ENCODE measurements around the gene RPS6KA1.
"Not testable (repeated sequence)": the region's sequence is repeated elsewhere in the genome, so short reads cannot be mapped to it uniquely, and the experiment has no call there.

The RPS6KA1 gene

DNA sequence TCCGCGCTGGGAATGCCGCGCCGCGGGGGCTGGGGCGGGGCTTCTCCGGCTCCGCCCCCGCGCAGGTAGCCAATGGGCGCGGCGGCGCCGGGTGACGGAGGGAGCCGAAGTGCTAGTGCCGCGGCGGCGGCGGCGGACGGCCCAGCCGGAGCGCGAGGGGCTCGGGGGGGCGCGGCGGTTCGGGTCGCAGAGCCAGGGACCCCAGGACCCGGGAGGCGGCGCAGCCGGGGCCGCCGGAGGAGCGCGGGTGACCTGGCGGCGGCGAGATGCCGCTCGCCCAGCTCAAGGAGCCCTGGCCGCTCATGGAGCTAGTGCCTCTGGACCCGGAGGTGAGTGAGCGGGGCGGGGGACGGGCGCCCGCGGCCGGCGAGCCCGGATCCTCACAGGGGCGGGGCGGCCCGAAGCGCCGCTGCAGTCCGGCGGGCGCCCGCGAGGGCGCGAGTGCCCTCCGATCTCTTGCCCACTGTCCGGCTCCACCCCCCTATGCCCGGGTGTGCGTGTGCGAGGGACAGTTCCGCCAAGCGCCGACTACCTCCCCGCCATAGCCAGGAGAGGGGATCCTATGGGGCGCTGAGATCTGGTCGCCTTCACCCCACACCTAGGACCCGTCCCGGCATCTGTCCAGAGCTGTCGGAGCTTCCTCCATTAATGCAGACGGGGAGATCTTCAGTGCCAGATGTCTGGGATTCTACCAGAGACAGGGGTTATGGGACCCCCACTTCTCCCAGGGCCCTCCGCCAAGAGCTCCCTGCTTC lies at the start of gene RPS6KA1:
TSS of gene RPS6KA1 (plus strand) at position 107 of the 755 bp plus-strand sequence. CDS start at position 267, 160 bp downstream.
- no peaks in the 10 kb centered on the region for H3K9me3 ChIP-seq (ENCODE audit: control insufficient read depth in 1 of 2, low read length in 2 of 2)
- H3K27me3 ChIP-seq (ENCODE audit: low read depth, low read length): no peaks in the 10 kb centered on the region
- H3K36me3 ChIP-seq (ENCODE audit: control insufficient read depth in 1 of 2, insufficient read depth in 2 of 2, low read length in 2 of 2): no peaks in the 10 kb centered on the region
- peaks cover 0 to 3% of the 10 kb centered on the region in 2 donors for H3K4me1 ChIP-seq (ENCODE audit: control insufficient read depth in 1 of 2, insufficient read depth in 2 of 2, low read length in 2 of 2)
- H3K4me3 ChIP-seq (ENCODE audit: low read depth in 1 of 2, low read length in 2 of 2): peak within 1 kb of the TSS; percentile 56 to 57
- peak within 1 kb of the TSS; percentile 69 for H3K27ac ChIP-seq (ENCODE audit: low read length)

DNA sequence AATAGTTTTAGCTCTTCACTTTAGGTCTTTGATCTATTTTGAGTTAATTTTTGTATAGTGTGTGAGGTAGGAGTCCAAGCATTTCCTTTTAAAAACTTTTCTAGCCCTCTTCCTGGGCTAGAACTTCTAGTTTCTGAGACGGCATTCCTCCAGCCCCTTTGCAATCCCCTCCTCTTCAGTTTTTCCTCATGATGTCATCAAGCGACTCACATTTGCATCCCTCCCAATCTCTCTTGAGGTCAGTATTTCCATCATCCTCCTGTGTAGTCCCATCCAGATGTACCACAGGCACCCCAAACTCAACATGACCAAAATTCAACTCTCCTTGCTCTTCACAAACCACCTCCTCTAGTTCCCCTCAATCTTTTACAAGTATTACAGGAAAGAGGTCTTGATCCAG lies 46.6 kb upstream of the RPS6KA1 start:
- Histone ChIP-seq H3K4me1 (ENCODE audit: control insufficient read depth in 1 of 2, insufficient read depth in 2 of 2, low read length in 2 of 2) (no peaks in the 10 kb centered on the region), H3K27me3 (ENCODE audit: low read depth, low read length) (no peaks in the 10 kb centered on the region), H3K27ac (ENCODE audit: low read length) (no peak overlapping the region), H3K4me3 (ENCODE audit: low read depth in 1 of 2, low read length in 2 of 2) (no peak overlapping the region), H3K9me3 (ENCODE audit: control insufficient read depth in 1 of 2, low read length in 2 of 2) (no peaks in the 10 kb centered on the region), H3K36me3 (ENCODE audit: control insufficient read depth in 1 of 2, insufficient read depth in 2 of 2, low read length in 2 of 2) (no peaks in the 10 kb centered on the region)

GRCh38 chr1:26483980-26484379 lies 45.6 kb upstream of the RPS6KA1 start:
- Histone ChIP-seq H3K36me3 (ENCODE audit: control insufficient read depth in 1 of 2, insufficient read depth in 2 of 2, low read length in 2 of 2) (no peaks in the 10 kb centered on the region), H3K4me3 (ENCODE audit: low read depth in 1 of 2, low read length in 2 of 2) (no peak overlapping the region), H3K27me3 (ENCODE audit: low read depth, low read length) (no peaks in the 10 kb centered on the region), H3K9me3 (ENCODE audit: control insufficient read depth in 1 of 2, low read length in 2 of 2) (no peaks in the 10 kb centered on the region), H3K4me1 (ENCODE audit: control insufficient read depth in 1 of 2, insufficient read depth in 2 of 2, low read length in 2 of 2) (no peaks in the 10 kb centered on the region), H3K27ac (ENCODE audit: low read length) (no peak overlapping the region)

DNA sequence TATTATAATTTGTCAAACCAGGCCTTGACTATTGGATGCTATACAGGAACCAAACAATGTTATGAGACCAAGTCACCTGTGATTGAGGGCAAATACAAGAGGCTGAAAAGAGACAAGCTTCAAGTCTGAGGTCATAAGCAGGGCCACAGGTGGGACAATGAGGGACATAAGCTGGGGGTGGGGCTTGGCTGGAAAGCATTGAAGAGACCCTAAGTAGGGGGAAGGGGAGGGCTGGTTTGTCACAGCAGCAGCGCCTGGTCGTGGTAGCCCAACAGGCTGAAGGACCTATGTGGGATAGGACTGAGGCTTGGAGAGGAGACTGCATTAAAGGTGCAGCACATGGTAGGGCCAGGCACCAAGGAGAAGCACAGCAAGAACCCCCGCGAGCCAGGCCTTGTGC lies 39.4 kb upstream of the RPS6KA1 start:
- Histone ChIP-seq H3K27ac (ENCODE audit: low read length) (no peak overlapping the region), H3K27me3 (ENCODE audit: low read depth, low read length) (no peaks in the 10 kb centered on the region), H3K4me3 (ENCODE audit: low read depth in 1 of 2, low read length in 2 of 2) (no peak overlapping the region), H3K4me1 (ENCODE audit: control insufficient read depth in 1 of 2, insufficient read depth in 2 of 2, low read length in 2 of 2) (no peaks in the 10 kb centered on the region), H3K9me3 (ENCODE audit: control insufficient read depth in 1 of 2, low read length in 2 of 2) (no peaks in the 10 kb centered on the region), H3K36me3 (ENCODE audit: control insufficient read depth in 1 of 2, insufficient read depth in 2 of 2, low read length in 2 of 2) (no peaks in the 10 kb centered on the region)

- Histone ChIP-seq H3K4me1 (ENCODE audit: control insufficient read depth in 1 of 2, insufficient read depth in 2 of 2, low read length in 2 of 2) (no peaks in the 10 kb centered on the region), H3K4me3 (ENCODE audit: low read depth in 1 of 2, low read length in 2 of 2) (no peak overlapping the region), H3K27ac (ENCODE audit: low read length) (no peak overlapping the region), H3K36me3 (ENCODE audit: control insufficient read depth in 1 of 2, insufficient read depth in 2 of 2, low read length in 2 of 2) (no peaks in the 10 kb centered on the region), H3K9me3 (ENCODE audit: control insufficient read depth in 1 of 2, low read length in 2 of 2) (no peaks in the 10 kb centered on the region), H3K27me3 (ENCODE audit: low read depth, low read length) (no peaks in the 10 kb centered on the region)
These were observed 36.3 kb upstream of the RPS6KA1 start for GRCh38 chr1:26493267-26493666.

- H3K27ac ChIP-seq (ENCODE audit: low read length): no peak overlapping the region
- H3K4me1 ChIP-seq (ENCODE audit: control insufficient read depth in 1 of 2, insufficient read depth in 2 of 2, low read length in 2 of 2): no peaks in the 10 kb centered on the region
- H3K4me3 ChIP-seq (ENCODE audit: low read depth in 1 of 2, low read length in 2 of 2): no peak overlapping the region
- H3K36me3 ChIP-seq (ENCODE audit: control insufficient read depth in 1 of 2, insufficient read depth in 2 of 2, low read length in 2 of 2): no peaks in the 10 kb centered on the region
- H3K9me3 ChIP-seq (ENCODE audit: control insufficient read depth in 1 of 2, low read length in 2 of 2): no peaks in the 10 kb centered on the region
- H3K27me3 ChIP-seq (ENCODE audit: low read depth, low read length): no peaks in the 10 kb centered on the region
These were observed 35.6 kb upstream of the RPS6KA1 start for GRCh38 chr1:26493938-26494337.

DNA sequence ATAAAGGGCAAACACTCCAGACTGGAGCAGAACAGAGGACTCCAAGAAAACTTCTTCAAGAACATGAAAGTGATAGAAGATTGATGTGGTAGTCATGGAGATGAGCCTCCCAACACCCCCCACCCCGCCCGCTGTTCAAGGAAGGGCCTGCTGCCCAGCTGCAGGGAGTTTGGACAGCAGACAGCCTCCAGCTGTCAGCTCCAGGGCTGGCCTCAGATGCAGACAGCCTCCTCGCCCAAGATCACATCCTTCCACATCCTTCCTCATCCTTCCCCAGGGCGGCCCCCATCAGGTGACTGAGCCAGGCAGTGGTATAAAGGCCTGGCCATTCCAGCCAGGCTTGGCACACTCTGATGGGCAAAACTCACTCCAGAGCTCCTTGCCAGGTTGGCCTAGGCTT lies 32.7 kb upstream of the RPS6KA1 start:
- no peaks in the 10 kb centered on the region for H3K36me3 ChIP-seq (ENCODE audit: control insufficient read depth in 1 of 2, insufficient read depth in 2 of 2, low read length in 2 of 2)
- H3K9me3 ChIP-seq (ENCODE audit: control insufficient read depth in 1 of 2, low read length in 2 of 2): no peaks in the 10 kb centered on the region
- H3K4me3 ChIP-seq (ENCODE audit: low read depth in 1 of 2, low read length in 2 of 2): no peak overlapping the region
- no peak overlapping the region for H3K27ac ChIP-seq (ENCODE audit: low read length)
- peaks cover 0 to 12% of the 10 kb centered on the region in 2 donors for H3K4me1 ChIP-seq (ENCODE audit: control insufficient read depth in 1 of 2, insufficient read depth in 2 of 2, low read length in 2 of 2)
- H3K27me3 ChIP-seq (ENCODE audit: low read depth, low read length): no peaks in the 10 kb centered on the region

DNA sequence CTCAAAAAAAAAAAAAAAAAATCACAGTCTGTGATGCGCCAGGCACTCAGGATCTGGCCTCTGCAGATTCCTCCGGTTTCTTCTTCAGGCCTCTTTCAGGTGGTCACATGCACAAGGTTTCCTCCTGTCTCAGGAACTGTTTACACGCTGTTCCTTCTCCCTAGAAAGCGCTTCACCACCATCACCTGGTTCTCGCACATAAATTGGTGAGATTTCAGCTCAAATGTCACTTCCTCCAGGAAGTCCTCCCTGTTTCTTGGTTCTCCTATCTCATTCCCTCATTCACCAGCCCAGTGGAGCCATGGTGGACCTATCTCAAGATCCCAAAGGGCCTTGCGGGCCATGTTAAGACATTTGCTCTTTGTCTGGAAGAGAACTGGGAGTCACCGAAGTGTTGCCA lies 30.7 kb upstream of the RPS6KA1 start:
- no peak overlapping the region for H3K27ac ChIP-seq (ENCODE audit: low read length)
- H3K4me3 ChIP-seq (ENCODE audit: low read depth in 1 of 2, low read length in 2 of 2): no peak overlapping the region

DNA sequence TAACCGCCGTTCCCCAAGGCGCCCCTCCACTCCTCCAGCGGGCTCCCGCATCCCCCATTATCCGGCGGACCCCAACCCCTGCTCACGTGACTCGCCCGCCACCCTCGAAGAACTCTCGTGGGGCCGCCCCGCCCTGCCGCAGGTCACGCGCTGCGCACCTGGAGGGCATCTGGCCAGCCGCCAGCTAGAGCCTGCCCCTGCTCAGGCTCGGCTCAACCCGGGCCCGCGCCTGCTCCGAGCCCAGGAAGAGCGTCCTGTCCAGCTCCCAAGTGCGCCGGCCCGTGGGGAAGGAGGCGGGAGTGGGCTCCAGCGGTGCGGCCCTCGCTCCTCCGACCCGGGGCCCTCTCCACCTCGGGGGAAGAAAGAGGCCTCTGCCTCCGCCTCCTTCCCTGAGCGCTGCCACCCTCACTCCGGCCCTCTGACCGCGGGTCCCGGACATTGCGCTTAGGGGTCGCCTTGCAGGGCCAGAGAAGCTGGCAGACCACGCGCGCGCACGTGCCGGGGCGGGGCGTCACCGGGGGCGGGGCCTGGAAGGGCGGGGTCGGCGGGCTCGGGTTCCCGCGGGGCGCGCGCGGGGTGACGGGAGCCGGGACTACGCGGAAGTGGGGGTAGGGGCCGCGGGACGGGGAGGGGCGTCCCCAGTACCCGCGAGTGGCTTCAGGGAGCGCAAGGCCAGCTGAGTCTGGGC lies 28.9 kb upstream of the RPS6KA1 start:
- H3K36me3 ChIP-seq (ENCODE audit: control insufficient read depth in 1 of 2, insufficient read depth in 2 of 2, low read length in 2 of 2): no peaks in the 10 kb centered on the region
- peak overlapping the region; percentile 80 to 84 for H3K4me3 ChIP-seq (ENCODE audit: low read depth in 1 of 2, low read length in 2 of 2)
- no peaks in the 10 kb centered on the region for H3K27me3 ChIP-seq (ENCODE audit: low read depth, low read length)

More for the DNA sequence above, 30.7 kb upstream of the RPS6KA1 start:
- Histone ChIP-seq H3K9me3 (ENCODE audit: control insufficient read depth in 1 of 2, low read length in 2 of 2) (no peaks in the 10 kb centered on the region), H3K27me3 (ENCODE audit: low read depth, low read length) (no peaks in the 10 kb centered on the region), H3K4me1 (ENCODE audit: control insufficient read depth in 1 of 2, insufficient read depth in 2 of 2, low read length in 2 of 2) (peaks cover 0 to 12% of the 10 kb centered on the region in 2 donors), H3K36me3 (ENCODE audit: control insufficient read depth in 1 of 2, insufficient read depth in 2 of 2, low read length in 2 of 2) (no peaks in the 10 kb centered on the region)

DNA sequence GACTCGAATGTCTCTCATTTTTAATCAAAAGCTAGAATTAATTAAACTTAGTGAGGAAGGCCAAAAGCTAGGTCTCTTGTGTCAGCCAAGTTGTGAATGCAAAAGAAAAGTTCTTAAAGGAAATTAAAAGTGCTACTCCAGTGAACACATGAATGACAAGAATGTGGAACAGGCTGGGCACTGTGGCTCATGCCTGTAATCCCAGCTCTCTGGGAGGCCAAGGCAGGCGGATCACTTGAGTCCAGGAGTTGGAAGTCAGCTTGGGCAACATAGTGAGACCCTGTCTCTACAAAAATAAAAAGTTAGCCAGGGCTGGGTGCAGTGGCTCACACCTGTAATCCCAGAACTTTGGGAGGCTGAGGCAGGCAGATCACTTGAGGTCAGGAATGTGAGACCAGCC lies 18.9 kb upstream of the RPS6KA1 start:
- H3K27me3 ChIP-seq (ENCODE audit: low read depth, low read length); H3K4me3 ChIP-seq (ENCODE audit: low read depth in 1 of 2, low read length in 2 of 2); H3K4me1 ChIP-seq (ENCODE audit: control insufficient read depth in 1 of 2, insufficient read depth in 2 of 2, low read length in 2 of 2); H3K9me3 ChIP-seq (ENCODE audit: control insufficient read depth in 1 of 2, low read length in 2 of 2); H3K27ac ChIP-seq (ENCODE audit: low read length); H3K36me3 ChIP-seq (ENCODE audit: control insufficient read depth in 1 of 2, insufficient read depth in 2 of 2, low read length in 2 of 2): not testable (repeated sequence)

More for the DNA sequence above, 28.9 kb upstream of the RPS6KA1 start:
- Histone ChIP-seq H3K4me1 (ENCODE audit: control insufficient read depth in 1 of 2, insufficient read depth in 2 of 2, low read length in 2 of 2) (peaks cover 0 to 12% of the 10 kb centered on the region in 2 donors), H3K9me3 (ENCODE audit: control insufficient read depth in 1 of 2, low read length in 2 of 2) (no peaks in the 10 kb centered on the region), H3K27ac (ENCODE audit: low read length) (peak overlapping the region; percentile 87)

DNA sequence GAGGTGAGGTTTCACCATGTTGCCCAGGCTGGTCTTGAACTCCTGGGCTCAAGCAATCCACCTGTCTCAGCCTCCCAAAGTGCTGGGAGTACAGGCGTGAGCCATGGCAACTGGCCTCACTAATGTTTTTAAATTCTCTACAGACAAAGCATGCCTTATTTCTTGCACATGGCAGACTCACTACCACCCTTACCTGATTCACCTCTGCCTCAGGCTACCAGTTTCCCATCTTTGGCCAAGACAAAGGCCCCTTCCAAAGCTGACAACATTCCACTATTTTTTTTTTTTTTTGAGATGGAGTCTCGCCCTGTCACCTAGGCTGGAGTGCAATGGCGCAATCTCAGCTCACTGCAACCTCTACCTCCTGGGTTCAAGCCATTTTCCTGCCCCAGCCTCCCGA lies 13.7 kb upstream of the RPS6KA1 start:
- H3K27me3 ChIP-seq (ENCODE audit: low read depth, low read length); H3K36me3 ChIP-seq (ENCODE audit: control insufficient read depth in 1 of 2, insufficient read depth in 2 of 2, low read length in 2 of 2); H3K27ac ChIP-seq (ENCODE audit: low read length); H3K4me3 ChIP-seq (ENCODE audit: low read depth in 1 of 2, low read length in 2 of 2); H3K4me1 ChIP-seq (ENCODE audit: control insufficient read depth in 1 of 2, insufficient read depth in 2 of 2, low read length in 2 of 2); H3K9me3 ChIP-seq (ENCODE audit: control insufficient read depth in 1 of 2, low read length in 2 of 2): not testable (repeated sequence)

Data from muscle layer of duodenum (tissue), 2 donors.